ENCODE measurements around the gene TANC1.

Gene TANC1

GRCh38 chr2:158969715-158970240, 1.3 kb downstream of the TANC1 start:
- TF ChIP-seq CTCF (IDR thresholded peaks at IDR 0.05): no peak

GRCh38 chr2:158970241-158970751, 1.9 kb downstream of the TANC1 start:
- no peak for TF ChIP-seq CTCF (IDR thresholded peaks at IDR 0.05)

GRCh38 chr2:158973116-158973956, 4.9 kb downstream of the TANC1 start:
- TF ChIP-seq CTCF (IDR thresholded peaks at IDR 0.05): no peak

GRCh38 chr2:158975271-158975921, 7.0 kb downstream of the TANC1 start:
- no peak for TF ChIP-seq CTCF (IDR thresholded peaks at IDR 0.05)

- TF ChIP-seq CTCF (IDR thresholded peaks at IDR 0.05): no peak
Measured at GRCh38 chr2:158979772-158980171, 11.3 kb downstream of the TANC1 start.

GRCh38 chr2:158984604-158985135, 16.2 kb downstream of the TANC1 start:
- no peak for TF ChIP-seq CTCF (IDR thresholded peaks at IDR 0.05)

- TF ChIP-seq CTCF (IDR thresholded peaks at IDR 0.05): no peak
Measured at GRCh38 chr2:158988501-158988900, 20.1 kb downstream of the TANC1 start.
